Right hindlimb (tissue), 1 donor: Measurements from ENCODE around the gene UPF2.
"Not testable (repeated sequence)": the region's sequence is repeated elsewhere in the genome, so short reads cannot be mapped to it uniquely, and the experiment has no call there.

Experiments used
- DNase-seq: peaks from one replicate; pipeline ENCODE4 v3.0.0-alpha.2; 2018

Gene UPF2

GRCh38 chr10:11901833-11902475 lies 140.7 kb downstream of the UPF2 start:
- DNase-seq = no peak

- DNase-seq = no peak
These were observed 141.2 kb downstream of the UPF2 start for GRCh38 chr10:11901454-11901832.

GRCh38 chr10:11901036-11901301 lies 141.6 kb downstream of the UPF2 start:
- no peak for DNase-seq

- no peak for DNase-seq
These were observed 143.3 kb downstream of the UPF2 start for GRCh38 chr10:11899067-11899876.

- peak; percentile 47 for DNase-seq
These were observed 144.1 kb downstream of the UPF2 start for GRCh38 chr10:11898372-11899066.

- no peak for DNase-seq
These were observed 144.6 kb downstream of the UPF2 start for GRCh38 chr10:11898033-11898371.

- no peak for DNase-seq
These were observed 145.9 kb downstream of the UPF2 start for GRCh38 chr10:11896549-11897200.

- DNase-seq = no peak
These were observed 147.0 kb downstream of the UPF2 start for GRCh38 chr10:11895598-11895997.

GRCh38 chr10:11895108-11895466 lies 147.5 kb downstream of the UPF2 start:
- DNase-seq = no peak

GRCh38 chr10:11894381-11895107 lies 148.1 kb downstream of the UPF2 start:
- DNase-seq = no peak

GRCh38 chr10:11893749-11894278 lies 148.8 kb downstream of the UPF2 start:
- DNase-seq = no peak

- DNase-seq = no peak
These were observed 150.7 kb downstream of the UPF2 start for GRCh38 chr10:11891776-11892486.

- DNase-seq = not testable (repeated sequence)
These were observed 153.3 kb downstream of the UPF2 start for GRCh38 chr10:11889263-11889662.

- no peak for DNase-seq
These were observed 155.0 kb downstream of the UPF2 start for GRCh38 chr10:11887381-11888227.

- no peak for DNase-seq
These were observed 155.8 kb downstream of the UPF2 start for GRCh38 chr10:11886851-11887250.

- no peak for DNase-seq
These were observed 156.5 kb downstream of the UPF2 start for GRCh38 chr10:11886138-11886474.

- no peak for DNase-seq
These were observed 157.0 kb downstream of the UPF2 start for GRCh38 chr10:11885437-11886137.

GRCh38 chr10:11884706-11885423 lies 157.7 kb downstream of the UPF2 start:
- DNase-seq = no peak

GRCh38 chr10:11882646-11883375 lies 159.8 kb downstream of the UPF2 start:
- no peak for DNase-seq
